HCT116 (cell line): ENCODE measurements around the gene ECE1. TPM values are rescaled to one million over a fixed set of nuclear protein-coding genes. Genes with fewer than 3 reads are reported as not detected.

Experiments
- ATAC-seq: fragments of 200-7000 bp; cut with Tn5 transposase; 2 replicates; pipeline ENCODE4 v1.9.1; 2020; ENCODE audit warnings: mild to moderate bottlenecking, moderate library complexity
- BruUV-seq: library from RNA; stranded (reverse); fragments of 400-500 nt; replicated peaks from 2 replicates; lab custom pipeline; 2021; lab: Mats Ljungman, UMichigan
- CTCF ChIA-PET: fragments of 300-600 bp; sonication (Branson Sonifier 250); formaldehyde crosslinking; loops from one replicate; lab custom pipeline; 2021; ENCODE audit warnings: antibody characterized with exemption; lab: Charles Lee
- POLR2A ChIA-PET: fragments of 300-600, 350-600 bp; sonication (Branson Sonifier 250); formaldehyde crosslinking; loops from one replicate; lab custom pipeline; 2021; ENCODE audit warnings: antibody characterized with exemption; lab: Charles Lee
- RAD21 ChIA-PET, 2 experiments: fragments of 300-600 bp; sonication (Branson Sonifier 250); formaldehyde crosslinking; loops; one replicate each; lab custom pipeline; 2023; ENCODE audit warnings: low total read pairs in 2 of 2; ENCODE audit not compliant: uncharacterized antibody in 2 of 2, unreplicated experiment in 2 of 2, low non-redundant PET in 1 of 2; lab: Charles Lee
- DNase-seq: peaks from one replicate; pipeline ENCODE4 v3.0.0-alpha.2; 2010; ENCODE audit warnings: low read depth, low spot score
- H2AFZ ChIP-seq: fragments of 200-600 bp; shearing (Covaris generic), sonication (generic); 2 replicates; pipeline ENCODE4 v1.6.1; 2017; ENCODE audit warnings: low read depth, mixed run types, mixed read lengths, antibody characterized with exemption, low read length; ENCODE audit not compliant: poor library complexity, severe bottlenecking
- H3K27ac ChIP-seq: 2 replicates; pipeline ENCODE4 v1.5.1; 2012; ENCODE audit warnings: low read depth, low read length
- H3K27me3 ChIP-seq: fragments of 200-600 bp; sonication (generic); 2 replicates; pipeline ENCODE4 v1.6.1; 2016; ENCODE audit warnings: mixed run types, low read length, mixed read lengths; ENCODE audit not compliant: insufficient read depth
- H3K36me3 ChIP-seq, 2 experiments: fragments of 200-500 bp in 1 of 2; fragments of 200-600 bp in 1 of 2; sonication (Bioruptor generic) in 1 of 2; sonication (generic) in 1 of 2; 2 replicates each; pipeline versions ENCODE4 v1.5.1 to v1.6.1; 2014 to 2016; ENCODE audit warnings: low read length in 2 of 2, inconsistent platforms in 1 of 2, mixed read lengths in 1 of 2, mixed run types in 1 of 2; ENCODE audit not compliant: insufficient read depth in 2 of 2, control insufficient read depth in 1 of 2
- H3K4me1 ChIP-seq, 2 experiments: fragments of 200-600 bp in 1 of 2; sonication (generic) in 1 of 2; 2 replicates each; pipeline versions ENCODE4 v1.5.1 to v1.6.1; 2012 to 2017; ENCODE audit warnings: low read length in 2 of 2, inconsistent platforms in 1 of 2, mild to moderate bottlenecking in 1 of 2, mixed read lengths in 1 of 2, mixed run types in 1 of 2, moderate library complexity in 1 of 2; ENCODE audit not compliant: insufficient read depth in 2 of 2, control insufficient read depth in 1 of 2
- H3K4me2 ChIP-seq: fragments of 200-600 bp; sonication (generic); 2 replicates; pipeline ENCODE4 v1.6.1; 2017; ENCODE audit warnings: mixed run types, low read length, mixed read lengths
- H3K4me3 ChIP-seq, 2 experiments: fragments of 200-600 bp in 1 of 2; sonication (generic) in 1 of 2; replicated peaks in 1 of 2; 2 replicates each; pipeline ENCODE4 v1.5.1; 2011 to 2016; ENCODE audit warnings: low read length in 2 of 2, control low read depth in 1 of 2, low read depth in 1 of 2, mild to moderate bottlenecking in 1 of 2, mixed read lengths in 1 of 2, mixed run types in 1 of 2
- H3K79me2 ChIP-seq: fragments of 200-600 bp; sonication (generic); 2 replicates; pipeline ENCODE4 v1.6.1; 2017; ENCODE audit warnings: mild to moderate bottlenecking, mixed run types, low read length, moderate library complexity, mixed read lengths; ENCODE audit not compliant: insufficient read depth
- H3K9ac ChIP-seq: fragments of 200-600 bp; sonication (generic); 2 replicates; pipeline ENCODE4 v1.6.1; 2016; ENCODE audit warnings: low read length, mixed read lengths
- H3K9me2 ChIP-seq: fragments of 200-600 bp; sonication (generic), shearing (Covaris generic); 2 replicates; pipeline ENCODE4 v1.6.1; 2017; ENCODE audit warnings: mixed run types, mild to moderate bottlenecking, moderate library complexity; ENCODE audit not compliant: insufficient read depth
- H3K9me3 ChIP-seq, 2 experiments: fragments of 200-500 bp in 1 of 2; fragments of 200-600 bp in 1 of 2; sonication (Bioruptor generic) in 1 of 2; sonication (generic) in 1 of 2; 2 replicates each; pipeline ENCODE4 v1.6.1; 2014 to 2017; ENCODE audit warnings: low read length in 2 of 2, mixed read lengths in 2 of 2, inconsistent platforms in 1 of 2, low read depth in 1 of 2, mild to moderate bottlenecking in 1 of 2, mixed run types in 1 of 2, moderate library complexity in 1 of 2; ENCODE audit not compliant: control insufficient read depth in 1 of 2, insufficient read depth in 1 of 2
- H4K20me1 ChIP-seq: fragments of 200-600 bp; sonication (generic), shearing (Covaris generic); 2 replicates; pipeline ENCODE4 v1.6.1; 2017; ENCODE audit warnings: mixed run types, mild to moderate bottlenecking, moderate library complexity; ENCODE audit not compliant: insufficient read depth
- CEBPB ChIP-seq: IDR thresholded peaks from 2 replicates; pipeline ENCODE4 v1.6.1; 2012; ENCODE audit warnings: low read depth
- CTCF ChIP-seq, 3 experiments: fragments of 200-600 bp in 1 of 3; sonication (generic) in 1 of 3; IDR thresholded peaks in 2 of 3; conservative IDR thresholded peaks in 1 of 3; 2 replicates each; pipeline ENCODE4 v1.5.1; 2012 to 2017; ENCODE audit warnings: low read depth in 2 of 3, low read length in 2 of 3, antibody characterized with exemption in 1 of 3, borderline replicate concordance in 1 of 3, control low read depth in 1 of 3, mild to moderate bottlenecking in 1 of 3, mixed read lengths in 1 of 3, mixed run types in 1 of 3, moderate library complexity in 1 of 3; ENCODE audit not compliant: insufficient read depth in 1 of 3
- EGR1 ChIP-seq: IDR thresholded peaks from 2 replicates; pipeline ENCODE4 v1.6.1; 2012; ENCODE audit warnings: low read depth
- EZH2 ChIP-seq: fragments of 200-600 bp; sonication (generic); IDR thresholded peaks from 2 replicates; pipeline ENCODE4 v1.6.1; 2017; ENCODE audit warnings: antibody characterized with exemption, mixed run types
- JUND ChIP-seq: IDR thresholded peaks from 2 replicates; pipeline ENCODE4 v1.6.1; 2012
- POLR2A ChIP-seq: IDR thresholded peaks from 2 replicates; pipeline ENCODE4 v1.7.0; 2011; ENCODE audit warnings: borderline replicate concordance; ENCODE audit not compliant: insufficient read depth, insufficient read length; ENCODE audit errors: extremely low read depth
- POLR2AphosphoS5 ChIP-seq: IDR thresholded peaks from 2 replicates; pipeline ENCODE4 v1.6.1; 2011; ENCODE audit warnings: mild to moderate bottlenecking, low read depth, low read length, moderate library complexity
- RAD21 ChIP-seq: IDR thresholded peaks from 2 replicates; pipeline ENCODE4 v1.6.1; 2012; ENCODE audit warnings: low read depth, mild to moderate bottlenecking
- REST ChIP-seq: IDR thresholded peaks from 2 replicates; pipeline ENCODE4 v1.6.1; 2012; ENCODE audit warnings: low read depth
- intact Hi-C: fragments of 100-400 bp; cut with micrococcal nuclease; formaldehyde crosslinking; loops from 2 replicates; pipeline ENCODE4 v1.10.0; 2022
- total RNA-seq: library from RNA; stranded (reverse); gene quantifications from one replicate; pipeline ENCODE4 v1.2.1, GENCODE V29; 2021; ENCODE audit not compliant: unreplicated experiment

ECE1 gene
- total RNA-seq, 1 experiment from 2014 or later, result 66.8 TPM

- ChIA-PET POLR2A (no interaction called here), CTCF (interaction anchor here (0.6 to 3.5 kb wide), 6 partner anchors 15 to 520 kb away, joined by 3 to 53 read pairs (median 8); no protein-coding TSS in a partner anchor), RAD21 (interaction anchor here (1.0 to 2.6 kb wide), 2 partner anchors 151 kb away, joined by 4 to 13 read pairs; no protein-coding TSS in a partner anchor)
- H4K20me1 ChIP-seq, result no peaks in the 10 kb centered on the region
- ATAC-seq (peak; percentile 76), DNase-seq (peak; percentile 38)
- BruUV-seq, result no TSS peak
- peaks cover 2 to 7% of the 10 kb centered on the region in 2 experiments; a peak in 2 of 4 replicates for H3K4me1 ChIP-seq
- H3K79me2 ChIP-seq, result no peaks in the 10 kb centered on the region
- H3K4me3 ChIP-seq, result no peak overlapping the region
- no peak overlapping the region for H2AFZ ChIP-seq
- no peak overlapping the region for H3K4me2 ChIP-seq
- no peaks in the 10 kb centered on the region for H3K9me2 ChIP-seq
- H3K27ac ChIP-seq, result no peak overlapping the region
- no peaks in the 10 kb centered on the region for H3K9me3 ChIP-seq
- intact Hi-C loops, result loop anchor here (5.0 kb wide), 1 partner anchor 150 kb away; no protein-coding TSS in a partner anchor
- H3K9ac ChIP-seq, result no peak overlapping the region
- H3K36me3 ChIP-seq, result peaks cover 5 to 6% of the 10 kb centered on the region in 2 experiments; a peak in 2 of 4 replicates
- no peak for TF ChIP-seq JUND
- TF ChIP-seq CTCF (IDR thresholded peaks at IDR 0.05 in 2 of 3, conservative IDR thresholded peaks at IDR 0.05 in 1 of 3; ENCODE audit: borderline replicate concordance in 1 of 3, insufficient read depth in 1 of 3, low read depth in 2 of 3, low read length in 2 of 3), result peak; percentile 50 to 95 (median 87); a peak in 5 of 6 replicates
- peak; percentile 67 for TF ChIP-seq RAD21
- TF ChIP-seq EZH2, result no peak
- TF ChIP-seq EGR1, result no peak
- TF ChIP-seq CEBPB, result no peak
- TF ChIP-seq REST, result no peak
- no peak for TF ChIP-seq POLR2AphosphoS5
- no peak for TF ChIP-seq POLR2A
- H3K27me3 ChIP-seq, result no peaks in the 10 kb centered on the region
Measured at GRCh38 chr1:21216835-21217811, 73.1 kb downstream of the ECE1 start.
